Measurements from ENCODE around the gene HSD11B2.

The HSD11B2 gene

DNA sequence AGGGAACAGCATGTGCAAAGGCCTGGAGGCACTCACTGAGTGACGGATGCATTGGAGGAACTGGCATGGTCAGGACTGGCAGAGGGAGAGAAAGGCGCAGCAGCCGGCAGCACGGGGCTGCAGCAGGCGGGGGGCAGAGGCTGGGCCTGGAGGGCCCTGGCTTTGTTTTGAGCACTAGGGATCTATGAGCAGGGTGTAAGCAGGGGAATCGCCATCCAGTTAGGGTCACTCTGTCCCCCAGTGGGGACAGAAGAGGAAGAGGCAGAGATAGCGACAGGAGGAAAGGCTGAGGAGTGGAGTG, 14.2 kb downstream of the HSD11B2 start:
- ChIA-PET CTCF (interaction anchor here (0.6 to 3.7 kb wide), 7 partner anchors 10 to 283 kb away, joined by 3 to 31 read pairs (median 4); no protein-coding TSS in a partner anchor), POLR2A (no interaction called here)
- TF ChIP-seq ZNF626 (tag by site-specific recombination; IDR thresholded peaks at IDR 0.05) (no peak), ZNF623 (tag by site-specific recombination; IDR thresholded peaks at IDR 0.05) (peak; percentile 69)
- H3K4me1 ChIP-seq (ENCODE audit: control insufficient read depth, insufficient read depth, low read length), result no peaks in the 10 kb centered on the region
- peaks cover 0 to 80% of the 10 kb centered on the region in 2 experiments; a peak in 1 of 3 replicates for H3K36me3 ChIP-seq (ENCODE audit: control insufficient read depth in 2 of 2, insufficient read depth in 1 of 2, low read length in 2 of 2)
- H3K4me3 ChIP-seq (ENCODE audit: low read depth, low read length), result no peak overlapping the region
- H3K9me3 ChIP-seq (ENCODE audit: control insufficient read depth, insufficient read depth, low read depth, low read length), result no peaks in the 10 kb centered on the region
- no peak overlapping the region for H3K27ac ChIP-seq (ENCODE audit: extremely low read depth, low read depth, low read length)

DNA sequence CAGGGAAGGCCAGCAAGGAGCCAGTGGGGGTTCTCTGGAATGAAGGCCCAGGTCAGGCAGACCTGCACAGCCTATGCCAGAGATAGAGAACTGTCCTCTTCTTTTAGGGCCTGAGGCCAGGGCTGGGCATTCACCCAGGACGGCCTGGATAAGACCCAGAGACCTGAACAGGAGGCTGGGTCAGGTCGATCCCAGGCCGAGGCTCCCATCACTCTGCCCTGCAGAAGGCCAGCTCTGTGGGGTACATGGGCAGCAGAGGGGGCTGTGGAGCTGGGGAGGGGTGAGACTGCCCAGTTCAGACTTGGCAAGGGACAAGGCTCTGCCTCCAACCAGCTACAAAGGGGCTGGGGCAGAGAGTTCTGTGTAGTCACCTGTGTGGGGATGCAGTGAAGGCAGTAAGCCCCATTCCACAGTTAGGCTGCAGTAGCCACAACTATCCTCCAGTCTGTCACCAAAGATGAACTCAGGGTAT, 14.6 kb downstream of the HSD11B2 start:
- ChIA-PET CTCF (interaction anchor here (0.6 to 3.7 kb wide), 8 partner anchors 10 to 283 kb away, joined by 3 to 31 read pairs (median 4); partner anchors contain the start of gene ZDHHC1), POLR2A (no interaction called here)
- Histone ChIP-seq H3K27ac (ENCODE audit: extremely low read depth, low read depth, low read length) (no peak overlapping the region), H3K4me1 (ENCODE audit: control insufficient read depth, insufficient read depth, low read length) (no peaks in the 10 kb centered on the region), H3K4me3 (ENCODE audit: low read depth, low read length) (no peak overlapping the region), H3K36me3 (ENCODE audit: control insufficient read depth in 2 of 2, insufficient read depth in 1 of 2, low read length in 2 of 2) (peaks cover 0 to 80% of the 10 kb centered on the region in 2 experiments; a peak in 1 of 3 replicates), H3K9me3 (ENCODE audit: control insufficient read depth, insufficient read depth, low read depth, low read length) (no peaks in the 10 kb centered on the region)
- TF ChIP-seq, protein P1, sequence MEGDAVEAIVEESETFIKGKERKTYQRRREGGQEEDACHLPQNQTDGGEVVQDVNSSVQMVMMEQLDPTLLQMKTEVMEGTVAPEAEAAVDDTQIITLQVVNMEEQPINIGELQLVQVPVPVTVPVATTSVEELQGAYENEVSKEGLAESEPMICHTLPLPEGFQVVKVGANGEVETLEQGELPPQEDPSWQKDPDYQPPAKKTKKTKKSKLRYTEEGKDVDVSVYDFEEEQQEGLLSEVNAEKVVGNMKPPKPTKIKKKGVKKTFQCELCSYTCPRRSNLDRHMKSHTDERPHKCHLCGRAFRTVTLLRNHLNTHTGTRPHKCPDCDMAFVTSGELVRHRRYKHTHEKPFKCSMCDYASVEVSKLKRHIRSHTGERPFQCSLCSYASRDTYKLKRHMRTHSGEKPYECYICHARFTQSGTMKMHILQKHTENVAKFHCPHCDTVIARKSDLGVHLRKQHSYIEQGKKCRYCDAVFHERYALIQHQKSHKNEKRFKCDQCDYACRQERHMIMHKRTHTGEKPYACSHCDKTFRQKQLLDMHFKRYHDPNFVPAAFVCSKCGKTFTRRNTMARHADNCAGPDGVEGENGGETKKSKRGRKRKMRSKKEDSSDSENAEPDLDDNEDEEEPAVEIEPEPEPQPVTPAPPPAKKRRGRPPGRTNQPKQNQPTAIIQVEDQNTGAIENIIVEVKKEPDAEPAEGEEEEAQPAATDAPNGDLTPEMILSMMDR (tag by site-specific recombination; IDR thresholded peaks at IDR 0.05), result peak; percentile 15; the same call in 1 of the 2 replicates
- TF ChIP-seq ZNF561 (tag by site-specific recombination; IDR thresholded peaks at IDR 0.05; ENCODE audit: borderline replicate concordance), result no peak

DNA sequence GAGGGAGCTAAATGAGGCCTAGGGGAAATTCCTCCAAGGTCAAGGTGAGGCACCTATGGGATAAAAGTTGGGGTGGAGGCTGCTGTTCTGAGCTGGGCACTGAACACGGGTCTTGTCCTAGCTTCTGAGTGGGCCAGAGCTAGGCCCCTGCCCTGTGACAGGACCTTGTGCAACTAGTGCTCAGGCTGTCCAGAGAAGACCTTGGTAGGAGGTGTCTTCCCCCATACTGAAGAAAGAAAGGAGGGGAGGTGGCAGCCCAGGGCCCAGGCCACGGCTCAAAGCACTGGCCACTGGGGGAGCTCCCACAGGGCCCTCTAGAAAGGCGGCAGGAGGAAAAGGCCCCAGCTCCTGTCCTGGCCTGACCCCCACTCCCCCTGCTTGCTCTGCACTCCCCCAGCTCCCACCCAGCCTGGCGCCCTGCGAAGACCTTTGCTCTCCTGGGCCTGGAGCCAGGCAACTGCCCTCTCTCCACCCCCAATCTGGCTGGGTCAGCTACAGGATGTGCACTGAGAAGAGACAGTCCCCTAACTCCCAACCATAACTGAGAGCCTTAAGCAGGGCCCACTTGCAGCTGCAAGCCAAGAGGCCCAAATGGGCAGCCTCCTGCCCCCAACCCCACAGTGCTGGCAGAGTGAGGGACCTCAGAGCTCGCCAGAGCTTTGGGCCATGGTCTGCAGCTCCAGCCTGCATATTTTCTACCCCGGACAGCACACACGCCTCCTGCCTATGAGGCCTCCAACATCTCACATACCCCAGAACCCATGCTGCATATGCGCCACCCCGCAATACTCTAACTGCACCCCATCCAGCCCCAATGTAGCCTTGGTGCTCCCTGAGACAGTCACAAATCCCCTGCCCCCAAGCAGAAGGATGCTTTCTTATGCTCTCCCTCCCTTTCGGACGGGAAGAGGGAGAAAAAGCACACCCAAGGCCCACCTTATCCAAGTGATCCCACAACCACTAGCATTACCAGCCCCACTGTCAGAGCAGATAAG, 15.3 kb downstream of the HSD11B2 start:
- ChIA-PET POLR2A (no interaction called here), CTCF (interaction anchor here (0.6 to 3.7 kb wide), 6 partner anchors 11 to 489 kb away, joined by 3 to 31 read pairs (median 4); partner anchors contain the start of gene ZDHHC1)
- Histone ChIP-seq H3K4me3 (ENCODE audit: low read depth, low read length) (no peak overlapping the region), H3K4me1 (ENCODE audit: control insufficient read depth, insufficient read depth, low read length) (no peaks in the 10 kb centered on the region), H3K36me3 (ENCODE audit: control insufficient read depth in 2 of 2, insufficient read depth in 1 of 2, low read length in 2 of 2) (peaks cover 0 to 81% of the 10 kb centered on the region in 2 experiments; a peak in 1 of 3 replicates), H3K9me3 (ENCODE audit: control insufficient read depth, insufficient read depth, low read depth, low read length) (no peaks in the 10 kb centered on the region), H3K27ac (ENCODE audit: extremely low read depth, low read depth, low read length) (no peak overlapping the region)
- TF ChIP-seq SCRT2 (tag by site-specific recombination; IDR thresholded peaks at IDR 0.05) (0 out of 2 replicates have a peak, but pooled peaks have one; percentile 14), YY1 (tag by site-specific recombination; IDR thresholded peaks at IDR 0.05) (no peak)

DNA sequence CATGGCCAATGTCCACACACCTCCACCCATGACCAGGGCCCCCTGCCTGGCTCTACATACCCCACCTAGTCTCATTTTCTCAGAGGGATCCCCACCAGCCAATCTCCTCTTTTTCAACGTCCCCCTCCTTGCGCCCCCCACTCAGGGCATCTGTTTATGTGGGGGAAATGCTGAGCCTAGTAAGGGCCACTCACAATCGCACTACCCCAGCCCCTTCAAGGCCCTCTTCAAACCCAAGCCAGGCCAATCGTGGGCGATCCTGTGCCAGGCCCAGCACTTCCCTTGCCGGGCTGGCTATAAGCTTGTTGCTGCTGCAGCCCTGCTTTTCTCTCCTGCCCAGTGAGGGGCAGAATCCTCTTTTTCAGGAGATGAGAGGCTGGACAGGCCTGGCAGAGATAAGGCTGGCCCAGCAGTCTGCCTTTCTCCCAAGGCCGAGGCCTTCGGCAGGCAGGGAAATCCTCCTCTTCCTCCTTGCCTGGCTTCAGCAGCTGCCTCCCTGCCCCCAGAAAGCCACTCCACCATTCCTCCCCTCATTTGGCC, 16.1 kb downstream of the HSD11B2 start:
- Histone ChIP-seq H3K4me1 (ENCODE audit: control insufficient read depth, insufficient read depth, low read length) (no peaks in the 10 kb centered on the region), H3K36me3 (ENCODE audit: control insufficient read depth in 2 of 2, insufficient read depth in 1 of 2, low read length in 2 of 2) (peaks cover 0 to 81% of the 10 kb centered on the region in 2 experiments; a peak in 1 of 3 replicates), H3K27ac (ENCODE audit: extremely low read depth, low read depth, low read length) (no peak overlapping the region), H3K4me3 (ENCODE audit: low read depth, low read length) (no peak overlapping the region), H3K9me3 (ENCODE audit: control insufficient read depth, insufficient read depth, low read depth, low read length) (no peaks in the 10 kb centered on the region)
- TF ChIP-seq GLIS1 (tag by site-specific recombination; IDR thresholded peaks at IDR 0.05) (peak; percentile 43), FEZF1 (tag by site-specific recombination; IDR thresholded peaks at IDR 0.05) (no peak)
- ChIA-PET CTCF (interaction anchor here (0.8 to 3.7 kb wide), 3 partner anchors 19 to 490 kb away, joined by 3 to 31 read pairs (median 3); partner anchors contain the start of gene ZDHHC1), POLR2A (no interaction called here)

DNA sequence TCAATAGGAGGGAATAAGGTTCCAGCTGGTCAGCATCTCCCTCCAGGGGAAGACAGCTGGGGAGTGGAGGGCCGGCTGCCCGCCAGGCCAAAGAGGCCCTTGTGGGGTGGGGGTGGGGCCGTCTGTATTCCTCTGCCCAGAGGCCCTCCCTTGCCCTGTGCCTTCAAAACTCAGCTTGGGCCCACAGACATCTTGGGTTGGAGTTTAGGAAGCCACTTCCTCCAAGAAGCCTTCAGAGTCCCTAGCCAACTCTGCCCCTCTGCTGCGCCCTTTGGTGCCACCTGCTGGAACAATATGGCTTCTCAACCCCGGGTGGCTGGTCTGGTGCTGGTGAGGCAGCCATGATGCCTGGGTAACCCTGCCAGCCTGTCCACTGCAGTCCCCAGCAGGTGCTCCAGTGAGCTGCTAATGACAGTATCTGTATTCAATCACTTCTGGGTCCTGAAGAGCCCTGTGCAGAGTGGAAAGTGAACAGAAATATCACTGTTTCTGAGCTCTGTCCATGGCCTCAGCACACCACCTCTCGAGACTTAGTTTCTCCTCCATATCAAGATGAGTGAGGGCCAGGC, 16.7 kb downstream of the HSD11B2 start:
- Histone ChIP-seq H3K4me3 (ENCODE audit: low read depth, low read length) (no peak overlapping the region), H3K36me3 (ENCODE audit: control insufficient read depth in 2 of 2, insufficient read depth in 1 of 2, low read length in 2 of 2) (peaks cover 0 to 83% of the 10 kb centered on the region in 2 experiments; a peak in 1 of 3 replicates), H3K4me1 (ENCODE audit: control insufficient read depth, insufficient read depth, low read length) (no peaks in the 10 kb centered on the region), H3K9me3 (ENCODE audit: control insufficient read depth, insufficient read depth, low read depth, low read length) (no peaks in the 10 kb centered on the region), H3K27ac (ENCODE audit: extremely low read depth, low read depth, low read length) (no peak overlapping the region)
- ChIA-PET POLR2A (no interaction called here), CTCF (interaction anchor here (0.6 to 3.7 kb wide), 5 partner anchors 8 to 163 kb away, joined by 3 to 31 read pairs (median 3); no protein-coding TSS in a partner anchor)
- TF ChIP-seq, protein P2, sequence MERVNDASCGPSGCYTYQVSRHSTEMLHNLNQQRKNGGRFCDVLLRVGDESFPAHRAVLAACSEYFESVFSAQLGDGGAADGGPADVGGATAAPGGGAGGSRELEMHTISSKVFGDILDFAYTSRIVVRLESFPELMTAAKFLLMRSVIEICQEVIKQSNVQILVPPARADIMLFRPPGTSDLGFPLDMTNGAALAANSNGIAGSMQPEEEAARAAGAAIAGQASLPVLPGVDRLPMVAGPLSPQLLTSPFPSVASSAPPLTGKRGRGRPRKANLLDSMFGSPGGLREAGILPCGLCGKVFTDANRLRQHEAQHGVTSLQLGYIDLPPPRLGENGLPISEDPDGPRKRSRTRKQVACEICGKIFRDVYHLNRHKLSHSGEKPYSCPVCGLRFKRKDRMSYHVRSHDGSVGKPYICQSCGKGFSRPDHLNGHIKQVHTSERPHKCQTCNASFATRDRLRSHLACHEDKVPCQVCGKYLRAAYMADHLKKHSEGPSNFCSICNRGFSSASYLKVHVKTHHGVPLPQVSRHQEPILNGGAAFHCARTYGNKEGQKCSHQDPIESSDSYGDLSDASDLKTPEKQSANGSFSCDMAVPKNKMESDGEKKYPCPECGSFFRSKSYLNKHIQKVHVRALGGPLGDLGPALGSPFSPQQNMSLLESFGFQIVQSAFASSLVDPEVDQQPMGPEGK (tag by site-specific recombination; IDR thresholded peaks at IDR 0.05), result no peak
- TF ChIP-seq ZNF366 (tag by site-specific recombination; conservative IDR thresholded peaks at IDR 0.05), result no peak
- no peak for TF ChIP-seq ZNF701 (tag by site-specific recombination; IDR thresholded peaks at IDR 0.05)
- no peak for TF ChIP-seq KLF7 (tag by site-specific recombination; IDR thresholded peaks at IDR 0.05; ENCODE audit: borderline replicate concordance)
- TF ChIP-seq, protein P3, sequence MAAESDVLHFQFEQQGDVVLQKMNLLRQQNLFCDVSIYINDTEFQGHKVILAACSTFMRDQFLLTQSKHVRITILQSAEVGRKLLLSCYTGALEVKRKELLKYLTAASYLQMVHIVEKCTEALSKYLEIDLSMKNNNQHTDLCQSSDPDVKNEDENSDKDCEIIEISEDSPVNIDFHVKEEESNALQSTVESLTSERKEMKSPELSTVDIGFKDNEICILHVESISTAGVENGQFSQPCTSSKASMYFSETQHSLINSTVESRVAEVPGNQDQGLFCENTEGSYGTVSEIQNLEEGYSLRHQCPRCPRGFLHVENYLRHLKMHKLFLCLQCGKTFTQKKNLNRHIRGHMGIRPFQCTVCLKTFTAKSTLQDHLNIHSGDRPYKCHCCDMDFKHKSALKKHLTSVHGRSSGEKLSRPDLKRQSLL (tag by site-specific recombination; IDR thresholded peaks at IDR 0.05), result no peak
- TF ChIP-seq ZNF791 (tag by site-specific recombination; IDR thresholded peaks at IDR 0.05), result no peak
- TF ChIP-seq ZNF221 (tag by site-specific recombination; IDR thresholded peaks at IDR 0.05; ENCODE audit: borderline replicate concordance), result no peak
- TF ChIP-seq KLF8 (tag by site-specific recombination; IDR thresholded peaks at IDR 0.05), result no peak

Data from HEK293 (cell line).